HepG2 (cell line): Measurements from ENCODE around the gene CRMP1.

Experiments
- POLR2A ChIP-seq, 2 experiments: IDR thresholded peaks; 2 replicates each; pipeline ENCODE4 v1.6.1; 2011; ENCODE audit warnings: low read depth in 2 of 2, low read length in 2 of 2, mild to moderate bottlenecking in 1 of 2, moderate library complexity in 1 of 2; ENCODE audit not compliant: insufficient read depth in 1 of 2
- PRPF4 ChIP-seq: fragments of 200-400 bp; formaldehyde crosslinking; IDR thresholded peaks from 2 replicates; pipeline ENCODE4 v1.6.1; 2016; ENCODE audit warnings: low read length, low read depth; ENCODE audit not compliant: poor library complexity, severe bottlenecking
- SIX4 ChIP-seq: sonication (generic); formaldehyde crosslinking; IDR thresholded peaks from 2 replicates; pipeline ENCODE4 v1.4.0; 2020; ENCODE audit warnings: missing genetic modification reagents
- ZNF354B ChIP-seq: sonication (generic); formaldehyde crosslinking; IDR thresholded peaks from 2 replicates; pipeline ENCODE4 v1.8.0; 2022; ENCODE audit warnings: mild to moderate bottlenecking, missing genetic modification reagents
- ZNF598 ChIP-seq: sonication (generic); formaldehyde crosslinking; IDR thresholded peaks from 2 replicates; pipeline ENCODE4 v1.5.1; 2020; ENCODE audit warnings: mild to moderate bottlenecking, missing genetic modification reagents, borderline replicate concordance
- ZNF780A ChIP-seq: sonication (generic); formaldehyde crosslinking; IDR thresholded peaks from 2 replicates; pipeline ENCODE4 v1.8.0; 2022; ENCODE audit warnings: mild to moderate bottlenecking, missing genetic modification reagents, moderate library complexity
- ZNF883 ChIP-seq: sonication (generic); formaldehyde crosslinking; IDR thresholded peaks from 2 replicates; pipeline ENCODE4 v1.5.1; 2020; ENCODE audit warnings: mild to moderate bottlenecking, missing genetic modification reagents; ENCODE audit errors: not compliant biosample characterization
- TF ChIP-seq, protein P1 (sequence below): sonication (generic); formaldehyde crosslinking; IDR thresholded peaks from 2 replicates; pipeline ENCODE4 v1.9.0; 2021; ENCODE audit warnings: missing genetic modification reagents, borderline replicate concordance
- TF ChIP-seq, protein P2 (sequence below): sonication (generic); formaldehyde crosslinking; IDR thresholded peaks from 2 replicates; pipeline ENCODE4 v1.5.0; 2020; ENCODE audit warnings: mild to moderate bottlenecking, missing genetic modification reagents, moderate library complexity
- TF ChIP-seq, protein P3 (sequence below): sonication (generic); formaldehyde crosslinking; IDR thresholded peaks from 2 replicates; pipeline ENCODE4 v1.5.1; 2020; ENCODE audit warnings: mild to moderate bottlenecking, missing genetic modification reagents, borderline replicate concordance
- TF ChIP-seq, protein P4 (sequence below): sonication (generic); formaldehyde crosslinking; IDR thresholded peaks from 2 replicates; pipeline ENCODE4 v1.4.0; 2020; ENCODE audit warnings: missing genetic modification reagents, borderline replicate concordance
- TF ChIP-seq, protein P5 (sequence below), 2 experiments: IDR thresholded peaks; 2 replicates each; pipeline ENCODE4 v1.6.1; 2011 to 2012; ENCODE audit warnings: low read length in 2 of 2, borderline replicate concordance in 1 of 2, low read depth in 1 of 2, mild to moderate bottlenecking in 1 of 2, moderate library complexity in 1 of 2
- TF ChIP-seq, protein P6 (sequence below): sonication (generic); formaldehyde crosslinking; IDR thresholded peaks from 2 replicates; pipeline ENCODE4 v1.8.1; 2023; ENCODE audit warnings: missing genetic modification reagents, inconsistent platforms, borderline replicate concordance

DNA sequence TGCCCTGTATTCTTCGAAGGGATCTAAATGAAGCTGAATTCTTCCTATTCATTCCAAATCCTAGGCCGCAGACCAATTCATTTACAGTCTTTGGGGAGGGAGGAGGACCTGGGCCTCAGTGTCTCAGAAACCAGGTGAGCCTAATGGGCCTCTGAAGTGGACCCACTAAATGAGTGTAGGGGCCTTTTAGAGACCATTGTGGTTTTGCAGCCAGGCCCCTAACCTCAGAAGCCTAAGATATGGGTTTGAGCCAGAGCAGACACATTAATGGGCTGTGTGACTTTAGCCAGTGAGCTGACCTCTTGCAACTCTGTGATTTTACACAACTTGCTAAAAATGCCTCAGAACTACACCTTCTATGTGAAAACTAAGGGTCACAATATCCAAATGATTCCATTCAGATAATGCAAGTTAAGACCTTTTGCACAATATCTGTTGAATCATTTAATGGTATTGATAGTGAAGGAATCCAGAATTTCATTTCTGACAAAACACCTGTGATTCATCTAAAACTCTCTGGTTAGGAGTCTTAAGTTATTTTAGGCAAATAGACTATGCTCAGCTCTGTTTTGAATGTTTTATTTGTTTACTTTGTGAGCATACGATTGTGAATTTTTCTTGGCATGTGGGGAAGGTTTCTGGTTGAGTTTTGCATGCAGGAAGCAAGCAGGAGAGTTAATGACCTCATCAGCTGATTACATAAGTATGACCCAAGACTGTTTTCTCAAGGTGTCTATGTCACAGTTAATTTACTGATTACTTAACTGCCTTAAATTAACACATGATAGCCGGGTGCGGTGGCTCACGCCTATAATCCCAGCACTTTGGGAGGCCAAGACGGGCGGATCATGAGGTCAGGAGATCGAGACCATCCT is 106.8 kb downstream of the CRMP1 start:
- TF ChIP-seq, protein P1, sequence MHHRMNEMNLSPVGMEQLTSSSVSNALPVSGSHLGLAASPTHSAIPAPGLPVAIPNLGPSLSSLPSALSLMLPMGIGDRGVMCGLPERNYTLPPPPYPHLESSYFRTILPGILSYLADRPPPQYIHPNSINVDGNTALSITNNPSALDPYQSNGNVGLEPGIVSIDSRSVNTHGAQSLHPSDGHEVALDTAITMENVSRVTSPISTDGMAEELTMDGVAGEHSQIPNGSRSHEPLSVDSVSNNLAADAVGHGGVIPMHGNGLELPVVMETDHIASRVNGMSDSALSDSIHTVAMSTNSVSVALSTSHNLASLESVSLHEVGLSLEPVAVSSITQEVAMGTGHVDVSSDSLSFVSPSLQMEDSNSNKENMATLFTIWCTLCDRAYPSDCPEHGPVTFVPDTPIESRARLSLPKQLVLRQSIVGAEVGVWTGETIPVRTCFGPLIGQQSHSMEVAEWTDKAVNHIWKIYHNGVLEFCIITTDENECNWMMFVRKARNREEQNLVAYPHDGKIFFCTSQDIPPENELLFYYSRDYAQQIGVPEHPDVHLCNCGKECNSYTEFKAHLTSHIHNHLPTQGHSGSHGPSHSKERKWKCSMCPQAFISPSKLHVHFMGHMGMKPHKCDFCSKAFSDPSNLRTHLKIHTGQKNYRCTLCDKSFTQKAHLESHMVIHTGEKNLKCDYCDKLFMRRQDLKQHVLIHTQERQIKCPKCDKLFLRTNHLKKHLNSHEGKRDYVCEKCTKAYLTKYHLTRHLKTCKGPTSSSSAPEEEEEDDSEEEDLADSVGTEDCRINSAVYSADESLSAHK (CRISPR knock-in tag) = no peak
- TF ChIP-seq ZNF598 (no peak), SIX4 (CRISPR knock-in tag) (no peak), ZNF883 (CRISPR knock-in tag) (no peak), ZNF354B (no peak), ZNF780A (CRISPR knock-in tag) (no peak), POLR2A (IDR thresholded peaks at IDR 0.05; ENCODE audit: insufficient read depth in 1 of 2, low read depth in 2 of 2, low read length in 2 of 2) (no peak), PRPF4 (no peak)
- TF ChIP-seq, protein P2, sequence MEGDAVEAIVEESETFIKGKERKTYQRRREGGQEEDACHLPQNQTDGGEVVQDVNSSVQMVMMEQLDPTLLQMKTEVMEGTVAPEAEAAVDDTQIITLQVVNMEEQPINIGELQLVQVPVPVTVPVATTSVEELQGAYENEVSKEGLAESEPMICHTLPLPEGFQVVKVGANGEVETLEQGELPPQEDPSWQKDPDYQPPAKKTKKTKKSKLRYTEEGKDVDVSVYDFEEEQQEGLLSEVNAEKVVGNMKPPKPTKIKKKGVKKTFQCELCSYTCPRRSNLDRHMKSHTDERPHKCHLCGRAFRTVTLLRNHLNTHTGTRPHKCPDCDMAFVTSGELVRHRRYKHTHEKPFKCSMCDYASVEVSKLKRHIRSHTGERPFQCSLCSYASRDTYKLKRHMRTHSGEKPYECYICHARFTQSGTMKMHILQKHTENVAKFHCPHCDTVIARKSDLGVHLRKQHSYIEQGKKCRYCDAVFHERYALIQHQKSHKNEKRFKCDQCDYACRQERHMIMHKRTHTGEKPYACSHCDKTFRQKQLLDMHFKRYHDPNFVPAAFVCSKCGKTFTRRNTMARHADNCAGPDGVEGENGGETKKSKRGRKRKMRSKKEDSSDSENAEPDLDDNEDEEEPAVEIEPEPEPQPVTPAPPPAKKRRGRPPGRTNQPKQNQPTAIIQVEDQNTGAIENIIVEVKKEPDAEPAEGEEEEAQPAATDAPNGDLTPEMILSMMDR (CRISPR knock-in tag) = no peak
- TF ChIP-seq, protein P3, sequence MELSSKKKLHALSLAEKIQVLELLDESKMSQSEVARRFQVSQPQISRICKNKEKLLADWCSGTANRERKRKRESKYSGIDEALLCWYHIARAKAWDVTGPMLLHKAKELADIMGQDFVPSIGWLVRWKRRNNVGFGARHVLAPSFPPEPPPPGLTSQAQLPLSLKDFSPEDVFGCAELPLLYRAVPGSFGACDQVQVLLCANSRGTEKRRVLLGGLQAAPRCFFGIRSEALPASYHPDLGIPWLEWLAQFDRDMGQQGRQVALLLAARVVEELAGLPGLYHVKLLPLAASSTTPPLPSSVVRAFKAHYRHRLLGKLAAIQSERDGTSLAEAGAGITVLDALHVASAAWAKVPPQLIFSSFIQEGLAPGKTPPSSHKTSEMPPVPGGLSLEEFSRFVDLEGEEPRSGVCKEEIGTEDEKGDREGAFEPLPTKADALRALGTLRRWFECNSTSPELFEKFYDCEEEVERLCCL = no peak
- TF ChIP-seq, protein P4, sequence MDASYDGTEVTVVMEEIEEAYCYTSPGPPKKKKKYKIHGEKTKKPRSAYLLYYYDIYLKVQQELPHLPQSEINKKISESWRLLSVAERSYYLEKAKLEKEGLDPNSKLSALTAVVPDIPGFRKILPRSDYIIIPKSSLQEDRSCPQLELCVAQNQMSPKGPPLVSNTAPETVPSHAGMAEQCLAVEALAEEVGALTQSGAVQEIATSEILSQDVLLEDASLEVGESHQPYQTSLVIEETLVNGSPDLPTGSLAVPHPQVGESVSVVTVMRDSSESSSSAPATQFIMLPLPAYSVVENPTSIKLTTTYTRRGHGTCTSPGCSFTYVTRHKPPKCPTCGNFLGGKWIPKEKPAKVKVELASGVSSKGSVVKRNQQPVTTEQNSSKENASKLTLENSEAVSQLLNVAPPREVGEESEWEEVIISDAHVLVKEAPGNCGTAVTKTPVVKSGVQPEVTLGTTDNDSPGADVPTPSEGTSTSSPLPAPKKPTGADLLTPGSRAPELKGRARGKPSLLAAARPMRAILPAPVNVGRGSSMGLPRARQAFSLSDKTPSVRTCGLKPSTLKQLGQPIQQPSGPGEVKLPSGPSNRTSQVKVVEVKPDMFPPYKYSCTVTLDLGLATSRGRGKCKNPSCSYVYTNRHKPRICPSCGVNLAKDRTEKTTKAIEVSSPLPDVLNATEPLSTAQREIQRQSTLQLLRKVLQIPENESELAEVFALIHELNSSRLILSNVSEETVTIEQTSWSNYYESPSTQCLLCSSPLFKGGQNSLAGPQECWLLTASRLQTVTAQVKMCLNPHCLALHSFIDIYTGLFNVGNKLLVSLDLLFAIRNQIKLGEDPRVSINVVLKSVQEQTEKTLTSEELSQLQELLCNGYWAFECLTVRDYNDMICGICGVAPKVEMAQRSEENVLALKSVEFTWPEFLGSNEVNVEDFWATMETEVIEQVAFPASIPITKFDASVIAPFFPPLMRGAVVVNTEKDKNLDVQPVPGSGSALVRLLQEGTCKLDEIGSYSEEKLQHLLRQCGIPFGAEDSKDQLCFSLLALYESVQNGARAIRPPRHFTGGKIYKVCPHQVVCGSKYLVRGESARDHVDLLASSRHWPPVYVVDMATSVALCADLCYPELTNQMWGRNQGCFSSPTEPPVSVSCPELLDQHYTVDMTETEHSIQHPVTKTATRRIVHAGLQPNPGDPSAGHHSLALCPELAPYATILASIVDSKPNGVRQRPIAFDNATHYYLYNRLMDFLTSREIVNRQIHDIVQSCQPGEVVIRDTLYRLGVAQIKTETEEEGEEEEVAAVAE (CRISPR knock-in tag) = no peak
- TF ChIP-seq, protein P5, sequence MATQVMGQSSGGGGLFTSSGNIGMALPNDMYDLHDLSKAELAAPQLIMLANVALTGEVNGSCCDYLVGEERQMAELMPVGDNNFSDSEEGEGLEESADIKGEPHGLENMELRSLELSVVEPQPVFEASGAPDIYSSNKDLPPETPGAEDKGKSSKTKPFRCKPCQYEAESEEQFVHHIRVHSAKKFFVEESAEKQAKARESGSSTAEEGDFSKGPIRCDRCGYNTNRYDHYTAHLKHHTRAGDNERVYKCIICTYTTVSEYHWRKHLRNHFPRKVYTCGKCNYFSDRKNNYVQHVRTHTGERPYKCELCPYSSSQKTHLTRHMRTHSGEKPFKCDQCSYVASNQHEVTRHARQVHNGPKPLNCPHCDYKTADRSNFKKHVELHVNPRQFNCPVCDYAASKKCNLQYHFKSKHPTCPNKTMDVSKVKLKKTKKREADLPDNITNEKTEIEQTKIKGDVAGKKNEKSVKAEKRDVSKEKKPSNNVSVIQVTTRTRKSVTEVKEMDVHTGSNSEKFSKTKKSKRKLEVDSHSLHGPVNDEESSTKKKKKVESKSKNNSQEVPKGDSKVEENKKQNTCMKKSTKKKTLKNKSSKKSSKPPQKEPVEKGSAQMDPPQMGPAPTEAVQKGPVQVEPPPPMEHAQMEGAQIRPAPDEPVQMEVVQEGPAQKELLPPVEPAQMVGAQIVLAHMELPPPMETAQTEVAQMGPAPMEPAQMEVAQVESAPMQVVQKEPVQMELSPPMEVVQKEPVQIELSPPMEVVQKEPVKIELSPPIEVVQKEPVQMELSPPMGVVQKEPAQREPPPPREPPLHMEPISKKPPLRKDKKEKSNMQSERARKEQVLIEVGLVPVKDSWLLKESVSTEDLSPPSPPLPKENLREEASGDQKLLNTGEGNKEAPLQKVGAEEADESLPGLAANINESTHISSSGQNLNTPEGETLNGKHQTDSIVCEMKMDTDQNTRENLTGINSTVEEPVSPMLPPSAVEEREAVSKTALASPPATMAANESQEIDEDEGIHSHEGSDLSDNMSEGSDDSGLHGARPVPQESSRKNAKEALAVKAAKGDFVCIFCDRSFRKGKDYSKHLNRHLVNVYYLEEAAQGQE (IDR thresholded peaks at IDR 0.05; ENCODE audit: borderline replicate concordance in 1 of 2, low read depth in 1 of 2, low read length in 2 of 2) = no peak
- TF ChIP-seq, protein P6, sequence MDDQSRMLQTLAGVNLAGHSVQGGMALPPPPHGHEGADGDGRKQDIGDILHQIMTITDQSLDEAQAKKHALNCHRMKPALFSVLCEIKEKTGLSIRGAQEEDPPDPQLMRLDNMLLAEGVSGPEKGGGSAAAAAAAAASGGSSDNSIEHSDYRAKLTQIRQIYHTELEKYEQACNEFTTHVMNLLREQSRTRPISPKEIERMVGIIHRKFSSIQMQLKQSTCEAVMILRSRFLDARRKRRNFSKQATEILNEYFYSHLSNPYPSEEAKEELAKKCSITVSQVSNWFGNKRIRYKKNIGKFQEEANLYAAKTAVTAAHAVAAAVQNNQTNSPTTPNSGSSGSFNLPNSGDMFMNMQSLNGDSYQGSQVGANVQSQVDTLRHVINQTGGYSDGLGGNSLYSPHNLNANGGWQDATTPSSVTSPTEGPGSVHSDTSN (CRISPR knock-in tag) = no peak
